Measurements from ENCODE around the gene KRT3. TPM values are rescaled to one million over a fixed set of nuclear protein-coding genes. Genes with fewer than 3 reads are reported as not detected.

The KRT3 gene
- total RNA-seq, 1 experiment from 2014 or later = not detected

DNA sequence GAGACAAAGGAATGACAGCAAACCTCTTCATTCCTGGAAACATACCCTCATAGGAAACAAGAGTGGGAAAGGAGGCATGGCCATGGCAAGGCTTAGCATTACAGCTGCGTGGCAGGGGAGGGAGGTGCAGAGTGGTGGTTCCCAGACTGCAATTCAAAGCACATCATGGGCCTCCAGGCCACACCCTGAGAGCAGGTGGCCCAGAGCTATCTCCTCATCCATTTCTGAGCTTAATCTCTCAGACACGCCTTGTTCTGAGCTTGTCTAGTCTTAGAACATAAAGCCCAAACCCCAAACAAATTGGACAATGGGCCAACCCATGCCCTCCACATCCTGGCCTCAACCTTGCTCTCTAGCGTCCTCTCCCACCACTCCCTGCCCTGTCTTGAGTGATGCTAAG lies 5.9 kb upstream of the KRT3 start:
- Histone ChIP-seq H3K36me3 (ENCODE audit: control insufficient read depth, insufficient read depth, low read length) (no peaks in the 10 kb centered on the region), H3K4me1 (ENCODE audit: control insufficient read depth, insufficient read depth, low read length) (peaks cover 9% of the 10 kb centered on the region; the same call in 1 of the 2 replicates), H3K4me3 (ENCODE audit: low read depth in 2 of 2, low read length in 2 of 2) (no peak overlapping the region), H3K9me3 (ENCODE audit: control insufficient read depth, insufficient read depth, low read depth, low read length) (no peaks in the 10 kb centered on the region), H3K27ac (ENCODE audit: low read length) (no peak overlapping the region), H3K27me3 (ENCODE audit: control insufficient read depth, insufficient read depth, low read length) (no peaks in the 10 kb centered on the region)
- no TSS peak for BruUV-seq (replicated peaks)
- DNase-seq (ENCODE audit: low read depth, low spot score) (no peak), ATAC-seq (no peak)
- POLR2A ChIA-PET = no interaction called here
- in situ Hi-C loops (cut with HindIII; ENCODE audit: low pct_unique_long_range_greater_than_20kb, low sequenced_read_pairs) (no loop called here), intact Hi-C loops (cut with micrococcal nuclease; ENCODE audit: unreplicated experiment) (no loop called here)
- no peak for TF ChIP-seq POLR2AphosphoS5 (IDR thresholded peaks at IDR 0.05; ENCODE audit: low read depth, low read length)
- TF ChIP-seq, protein P1, sequence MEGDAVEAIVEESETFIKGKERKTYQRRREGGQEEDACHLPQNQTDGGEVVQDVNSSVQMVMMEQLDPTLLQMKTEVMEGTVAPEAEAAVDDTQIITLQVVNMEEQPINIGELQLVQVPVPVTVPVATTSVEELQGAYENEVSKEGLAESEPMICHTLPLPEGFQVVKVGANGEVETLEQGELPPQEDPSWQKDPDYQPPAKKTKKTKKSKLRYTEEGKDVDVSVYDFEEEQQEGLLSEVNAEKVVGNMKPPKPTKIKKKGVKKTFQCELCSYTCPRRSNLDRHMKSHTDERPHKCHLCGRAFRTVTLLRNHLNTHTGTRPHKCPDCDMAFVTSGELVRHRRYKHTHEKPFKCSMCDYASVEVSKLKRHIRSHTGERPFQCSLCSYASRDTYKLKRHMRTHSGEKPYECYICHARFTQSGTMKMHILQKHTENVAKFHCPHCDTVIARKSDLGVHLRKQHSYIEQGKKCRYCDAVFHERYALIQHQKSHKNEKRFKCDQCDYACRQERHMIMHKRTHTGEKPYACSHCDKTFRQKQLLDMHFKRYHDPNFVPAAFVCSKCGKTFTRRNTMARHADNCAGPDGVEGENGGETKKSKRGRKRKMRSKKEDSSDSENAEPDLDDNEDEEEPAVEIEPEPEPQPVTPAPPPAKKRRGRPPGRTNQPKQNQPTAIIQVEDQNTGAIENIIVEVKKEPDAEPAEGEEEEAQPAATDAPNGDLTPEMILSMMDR (IDR thresholded peaks at IDR 0.05) = no peak
- TF ChIP-seq, protein P2, sequence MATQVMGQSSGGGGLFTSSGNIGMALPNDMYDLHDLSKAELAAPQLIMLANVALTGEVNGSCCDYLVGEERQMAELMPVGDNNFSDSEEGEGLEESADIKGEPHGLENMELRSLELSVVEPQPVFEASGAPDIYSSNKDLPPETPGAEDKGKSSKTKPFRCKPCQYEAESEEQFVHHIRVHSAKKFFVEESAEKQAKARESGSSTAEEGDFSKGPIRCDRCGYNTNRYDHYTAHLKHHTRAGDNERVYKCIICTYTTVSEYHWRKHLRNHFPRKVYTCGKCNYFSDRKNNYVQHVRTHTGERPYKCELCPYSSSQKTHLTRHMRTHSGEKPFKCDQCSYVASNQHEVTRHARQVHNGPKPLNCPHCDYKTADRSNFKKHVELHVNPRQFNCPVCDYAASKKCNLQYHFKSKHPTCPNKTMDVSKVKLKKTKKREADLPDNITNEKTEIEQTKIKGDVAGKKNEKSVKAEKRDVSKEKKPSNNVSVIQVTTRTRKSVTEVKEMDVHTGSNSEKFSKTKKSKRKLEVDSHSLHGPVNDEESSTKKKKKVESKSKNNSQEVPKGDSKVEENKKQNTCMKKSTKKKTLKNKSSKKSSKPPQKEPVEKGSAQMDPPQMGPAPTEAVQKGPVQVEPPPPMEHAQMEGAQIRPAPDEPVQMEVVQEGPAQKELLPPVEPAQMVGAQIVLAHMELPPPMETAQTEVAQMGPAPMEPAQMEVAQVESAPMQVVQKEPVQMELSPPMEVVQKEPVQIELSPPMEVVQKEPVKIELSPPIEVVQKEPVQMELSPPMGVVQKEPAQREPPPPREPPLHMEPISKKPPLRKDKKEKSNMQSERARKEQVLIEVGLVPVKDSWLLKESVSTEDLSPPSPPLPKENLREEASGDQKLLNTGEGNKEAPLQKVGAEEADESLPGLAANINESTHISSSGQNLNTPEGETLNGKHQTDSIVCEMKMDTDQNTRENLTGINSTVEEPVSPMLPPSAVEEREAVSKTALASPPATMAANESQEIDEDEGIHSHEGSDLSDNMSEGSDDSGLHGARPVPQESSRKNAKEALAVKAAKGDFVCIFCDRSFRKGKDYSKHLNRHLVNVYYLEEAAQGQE (IDR thresholded peaks at IDR 0.05; ENCODE audit: insufficient read depth in 1 of 2, low read depth in 2 of 2, low read length in 1 of 2) = no peak
- no peak for TF ChIP-seq SIN3A (IDR thresholded peaks at IDR 0.05; ENCODE audit: borderline replicate concordance, insufficient read depth, low read depth, low read length)
- TF ChIP-seq TCF7L2 (IDR thresholded peaks at IDR 0.05; ENCODE audit: low read depth, low read length) = no peak
- CTCF ChIA-PET = no interaction called here

DNA sequence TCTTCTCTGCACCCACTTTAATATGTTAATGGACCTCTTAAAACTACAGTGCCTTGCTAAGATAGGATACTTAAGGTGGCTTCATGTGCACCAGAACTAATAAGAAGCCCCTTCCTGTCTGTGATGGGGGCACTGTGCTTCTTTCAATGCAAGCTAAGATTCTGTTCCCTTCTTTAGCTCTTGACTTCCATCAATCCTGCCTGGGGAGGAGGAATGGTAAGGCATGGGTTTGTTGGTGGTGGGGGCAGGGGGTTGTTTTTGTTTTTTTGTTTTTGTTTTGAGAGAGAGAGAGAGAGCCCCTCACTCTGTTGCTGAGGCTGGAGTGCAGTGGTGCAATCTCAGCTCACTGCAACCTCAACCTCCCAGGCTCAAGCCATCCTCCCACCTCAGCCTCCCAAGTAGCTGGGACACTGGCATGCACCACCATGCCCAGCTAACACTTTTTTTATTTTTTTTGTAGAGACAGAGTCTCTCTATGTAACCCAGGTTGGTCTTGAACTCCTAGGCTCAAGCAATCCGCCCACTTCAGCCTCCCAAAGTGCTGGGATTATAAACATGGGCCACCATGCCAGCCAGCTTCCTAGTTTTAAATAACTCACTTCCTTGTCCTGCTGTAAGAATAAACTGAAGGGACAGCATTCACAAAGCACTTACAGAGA lies 4.5 kb upstream of the KRT3 start:
- no peak for ATAC-seq
- peaks cover 9% of the 10 kb centered on the region; the same call in 1 of the 2 replicates for H3K4me1 ChIP-seq (ENCODE audit: control insufficient read depth, insufficient read depth, low read length)
- H3K9me3 ChIP-seq (ENCODE audit: control insufficient read depth, insufficient read depth, low read depth, low read length) = no peaks in the 10 kb centered on the region
- BruUV-seq (replicated peaks) = no TSS peak
- ChIA-PET POLR2A (no interaction called here), CTCF (no interaction called here)
- H3K4me3 ChIP-seq (ENCODE audit: low read depth in 2 of 2, low read length in 2 of 2) = no peak overlapping the region
- TF ChIP-seq, protein P2 (IDR thresholded peaks at IDR 0.05; ENCODE audit: insufficient read depth in 1 of 2, low read depth in 2 of 2, low read length in 1 of 2) = no peak
- TF ChIP-seq, protein P1 (IDR thresholded peaks at IDR 0.05) = no peak
- TF ChIP-seq TCF7L2 (IDR thresholded peaks at IDR 0.05; ENCODE audit: low read depth, low read length) (no peak), SIN3A (IDR thresholded peaks at IDR 0.05; ENCODE audit: borderline replicate concordance, insufficient read depth, low read depth, low read length) (no peak), POLR2AphosphoS5 (IDR thresholded peaks at IDR 0.05; ENCODE audit: low read depth, low read length) (no peak)
- no peak overlapping the region for H3K27ac ChIP-seq (ENCODE audit: low read length)
- DNase-seq (ENCODE audit: low read depth, low spot score) = no peak
- no peaks in the 10 kb centered on the region for H3K27me3 ChIP-seq (ENCODE audit: control insufficient read depth, insufficient read depth, low read length)
- in situ Hi-C loops (cut with HindIII; ENCODE audit: low pct_unique_long_range_greater_than_20kb, low sequenced_read_pairs) = no loop called here
- H3K36me3 ChIP-seq (ENCODE audit: control insufficient read depth, insufficient read depth, low read length) = no peaks in the 10 kb centered on the region
- intact Hi-C loops (cut with micrococcal nuclease; ENCODE audit: unreplicated experiment) = no loop called here

All from Panc1 (cell line).